HCT116 (cell line): ENCODE results near the gene DCLRE1A.

ENCODE experiments used
- ATF3 ChIP-seq: IDR thresholded peaks from 2 replicates; pipeline ENCODE4 v1.6.1; 2012
- CTCF ChIP-seq, 3 experiments: fragments of 200-600 bp in 1 of 3; sonication (generic) in 1 of 3; IDR thresholded peaks in 2 of 3; conservative IDR thresholded peaks in 1 of 3; 2 replicates each; pipeline ENCODE4 v1.5.1; 2012 to 2017; ENCODE audit warnings: low read depth in 2 of 3, low read length in 2 of 3, antibody characterized with exemption in 1 of 3, borderline replicate concordance in 1 of 3, control low read depth in 1 of 3, mild to moderate bottlenecking in 1 of 3, mixed read lengths in 1 of 3, mixed run types in 1 of 3, moderate library complexity in 1 of 3; ENCODE audit not compliant: insufficient read depth in 1 of 3
- EZH2 ChIP-seq: fragments of 200-600 bp; sonication (generic); IDR thresholded peaks from 2 replicates; pipeline ENCODE4 v1.6.1; 2017; ENCODE audit warnings: antibody characterized with exemption, mixed run types
- POLR2A ChIP-seq: IDR thresholded peaks from 2 replicates; pipeline ENCODE4 v1.7.0; 2011; ENCODE audit warnings: borderline replicate concordance; ENCODE audit not compliant: insufficient read depth, insufficient read length; ENCODE audit errors: extremely low read depth
- POLR2AphosphoS5 ChIP-seq: IDR thresholded peaks from 2 replicates; pipeline ENCODE4 v1.6.1; 2011; ENCODE audit warnings: mild to moderate bottlenecking, low read depth, low read length, moderate library complexity
- YY1 ChIP-seq: IDR thresholded peaks from 2 replicates; pipeline ENCODE4 v1.6.1; 2011; ENCODE audit warnings: low read length, low read depth, moderate library complexity, mild to moderate bottlenecking; ENCODE audit not compliant: insufficient replicate concordance; ENCODE audit errors: extremely low read depth

- TF ChIP-seq YY1 (no peak), EZH2 (no peak), CTCF (IDR thresholded peaks at IDR 0.05 in 2 of 3, conservative IDR thresholded peaks at IDR 0.05 in 1 of 3; ENCODE audit: borderline replicate concordance in 1 of 3, insufficient read depth in 1 of 3, low read depth in 2 of 3, low read length in 2 of 3) (no peak), POLR2A (no peak), POLR2AphosphoS5 (no peak), ATF3 (no peak)
Measured at GRCh38 chr10:113843972-113844485, 9.9 kb downstream of the DCLRE1A start.
